Measurements from ENCODE around the gene SPACA4. TPM values are rescaled to one million over a fixed set of nuclear protein-coding genes. Genes with fewer than 3 reads are reported as not detected.

SPACA4 gene
- total and polyA plus RNA-seq, 7 donors, result 0.34 TPM; not detected in 6

- no peak overlapping the region for H3K4me3 ChIP-seq
- H3K27ac ChIP-seq, result no peak overlapping the region
- H3K36me3 ChIP-seq, result no peaks in the 10 kb centered on the region
- no peaks in the 10 kb centered on the region for H3K9me3 ChIP-seq
- WGBS, 2 donors, result 84% methylated on average over 6 of the region's 6 CpGs
- no peak for DNase-seq
- intact Hi-C loops (cut with DNase I), result no loop called here
- TF ChIP-seq POLR2A (IDR thresholded peaks at IDR 0.05) (no peak), POLR2AphosphoS5 (IDR thresholded peaks at IDR 0.05) (no peak), EP300 (IDR thresholded peaks at IDR 0.05) (no peak)
- H3K4me1 ChIP-seq, result no peaks in the 10 kb centered on the region
- peaks cover 0 to 12% (median 0%) of the 10 kb centered on the region in 3 donors for H3K27me3 ChIP-seq
Measured at GRCh38 chr19:48595833-48596232, 10.7 kb upstream of the SPACA4 start.

- H3K27me3 ChIP-seq, result peaks cover 0 to 12% (median 0%) of the 10 kb centered on the region in 3 donors
- H3K9me3 ChIP-seq, result no peaks in the 10 kb centered on the region
- H3K4me3 ChIP-seq, result no peak overlapping the region
- no peak for TF ChIP-seq POLR2AphosphoS5 (IDR thresholded peaks at IDR 0.05)
- no peak for TF ChIP-seq CTCF (IDR thresholded peaks at IDR 0.05)
- no peak for TF ChIP-seq EP300 (IDR thresholded peaks at IDR 0.05)
- TF ChIP-seq POLR2A (IDR thresholded peaks at IDR 0.05), result no peak
- no peak for DNase-seq
- no peaks in the 10 kb centered on the region for H3K36me3 ChIP-seq
- H3K4me1 ChIP-seq, result no peaks in the 10 kb centered on the region
- WGBS, 2 donors, result 74 to 85% methylated on average over 4 of the region's 4 CpGs
- intact Hi-C loops (cut with DNase I), result no loop called here
- no peak overlapping the region for H3K27ac ChIP-seq
Measured at GRCh38 chr19:48596237-48596636, 10.3 kb upstream of the SPACA4 start.

GRCh38 chr19:48596679-48597465 is 9.7 kb upstream of the SPACA4 start:
- no peaks in the 10 kb centered on the region for H3K4me1 ChIP-seq
- H3K9me3 ChIP-seq, result no peaks in the 10 kb centered on the region
- WGBS, 2 donors, result 81 to 86% methylated on average over 39 of the region's 39 CpGs
- no peak for DNase-seq
- H3K27me3 ChIP-seq, result peaks cover 0 to 12% (median 0%) of the 10 kb centered on the region in 3 donors
- intact Hi-C loops (cut with DNase I), result no loop called here
- no peaks in the 10 kb centered on the region for H3K36me3 ChIP-seq
- no peak overlapping the region for H3K27ac ChIP-seq
- H3K4me3 ChIP-seq, result no peak overlapping the region
- TF ChIP-seq CTCF (IDR thresholded peaks at IDR 0.05) (no peak), EP300 (IDR thresholded peaks at IDR 0.05) (no peak), POLR2AphosphoS5 (IDR thresholded peaks at IDR 0.05) (no peak)

- H3K9me3 ChIP-seq, result no peaks in the 10 kb centered on the region
- 55 to 75% methylated on average over 30 of the region's 30 CpGs for WGBS, 2 donors
- intact Hi-C loops (cut with DNase I), result no loop called here
- DNase-seq, result no peak
- no peaks in the 10 kb centered on the region for H3K36me3 ChIP-seq
- no peak overlapping the region for H3K27ac ChIP-seq
- H3K4me3 ChIP-seq, result no peak overlapping the region
- no peaks in the 10 kb centered on the region for H3K4me1 ChIP-seq
- TF ChIP-seq POLR2A (IDR thresholded peaks at IDR 0.05) (no peak), POLR2AphosphoS5 (IDR thresholded peaks at IDR 0.05) (no peak), CTCF (IDR thresholded peaks at IDR 0.05) (no peak), EP300 (IDR thresholded peaks at IDR 0.05) (no peak)
- peaks cover 0 to 12% (median 0%) of the 10 kb centered on the region in 3 donors for H3K27me3 ChIP-seq
Measured at GRCh38 chr19:48598996-48599700, 7.4 kb upstream of the SPACA4 start.

GRCh38 chr19:48600679-48601417 is 5.7 kb upstream of the SPACA4 start:
- Histone ChIP-seq H3K36me3 (no peaks in the 10 kb centered on the region), H3K9me3 (no peaks in the 10 kb centered on the region), H3K4me1 (no peaks in the 10 kb centered on the region), H3K4me3 (no peak overlapping the region), H3K27me3 (peaks cover 0 to 12% (median 0%) of the 10 kb centered on the region in 3 donors), H3K27ac (no peak overlapping the region)
- intact Hi-C loops (cut with DNase I), result no loop called here
- no peak for DNase-seq
- 76 to 85% methylated on average over 21 of the region's 21 CpGs for WGBS, 2 donors
- TF ChIP-seq POLR2A (IDR thresholded peaks at IDR 0.05), result no peak
- TF ChIP-seq POLR2AphosphoS5 (IDR thresholded peaks at IDR 0.05), result no peak
- TF ChIP-seq CTCF (IDR thresholded peaks at IDR 0.05), result no peak
